Vagina (tissue), 2 donors: ENCODE results near the gene C5orf34.

Source experiments
- POLR2AphosphoS5 ChIP-seq, 2 donors: sonication (generic); formaldehyde crosslinking; IDR thresholded peaks; one replicate each; pipeline ENCODE4 v1.9.0; 2017; ENCODE audit warnings: antibody characterized with exemption in 2 of 2, mild to moderate bottlenecking in 2 of 2, low read depth in 1 of 2; ENCODE audit not compliant: insufficient read depth in 1 of 2
- TF ChIP-seq, protein P1 (sequence below), 3 experiments: fragments of 450-650 bp in 2 of 3; fragments of 200-600 bp in 1 of 3; sonication (generic) in 1 of 3; IDR thresholded peaks; one replicate each; pipeline ENCODE4 v1.5.1; 2017 to 2019; ENCODE audit warnings: antibody characterized with exemption in 3 of 3, mild to moderate bottlenecking in 2 of 3, moderate library complexity in 2 of 3

DNA sequence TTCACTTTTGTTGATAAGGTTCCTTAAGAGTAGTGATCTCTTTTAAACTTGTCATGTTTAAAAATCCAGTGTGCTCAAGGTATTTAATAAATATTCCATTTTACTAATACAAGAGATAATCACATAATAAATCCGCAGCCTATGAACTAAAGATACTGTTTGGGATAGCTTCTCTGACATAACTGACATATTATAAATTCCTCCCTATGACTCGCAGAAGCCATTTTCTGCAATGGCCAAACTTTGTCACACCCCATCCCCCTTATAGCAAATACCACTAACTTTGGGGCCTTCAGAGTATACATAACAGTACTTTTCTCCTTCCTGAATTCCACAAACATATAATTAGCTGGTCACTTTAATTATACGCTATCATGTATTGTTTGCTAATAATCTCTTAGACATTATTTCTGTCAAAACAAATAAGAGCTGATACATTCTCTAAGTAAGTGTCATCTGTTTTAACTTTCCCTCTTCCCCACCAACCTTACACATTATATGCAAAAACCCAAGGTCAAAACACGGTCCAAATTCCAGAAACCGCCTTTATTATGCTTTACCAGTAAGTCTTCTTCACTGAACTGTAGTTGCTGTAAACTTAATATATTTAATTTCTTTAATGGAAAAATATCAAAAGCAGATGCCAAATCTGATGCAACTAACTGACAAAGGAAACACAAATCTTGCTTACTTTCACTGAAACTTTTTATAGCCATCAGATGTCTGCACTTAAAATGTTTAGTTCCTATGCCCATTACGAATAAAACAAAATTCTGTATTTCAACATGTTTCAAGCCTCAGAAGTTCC lies 32.3 kb downstream of the C5orf34 start:
- TF ChIP-seq, protein P1, sequence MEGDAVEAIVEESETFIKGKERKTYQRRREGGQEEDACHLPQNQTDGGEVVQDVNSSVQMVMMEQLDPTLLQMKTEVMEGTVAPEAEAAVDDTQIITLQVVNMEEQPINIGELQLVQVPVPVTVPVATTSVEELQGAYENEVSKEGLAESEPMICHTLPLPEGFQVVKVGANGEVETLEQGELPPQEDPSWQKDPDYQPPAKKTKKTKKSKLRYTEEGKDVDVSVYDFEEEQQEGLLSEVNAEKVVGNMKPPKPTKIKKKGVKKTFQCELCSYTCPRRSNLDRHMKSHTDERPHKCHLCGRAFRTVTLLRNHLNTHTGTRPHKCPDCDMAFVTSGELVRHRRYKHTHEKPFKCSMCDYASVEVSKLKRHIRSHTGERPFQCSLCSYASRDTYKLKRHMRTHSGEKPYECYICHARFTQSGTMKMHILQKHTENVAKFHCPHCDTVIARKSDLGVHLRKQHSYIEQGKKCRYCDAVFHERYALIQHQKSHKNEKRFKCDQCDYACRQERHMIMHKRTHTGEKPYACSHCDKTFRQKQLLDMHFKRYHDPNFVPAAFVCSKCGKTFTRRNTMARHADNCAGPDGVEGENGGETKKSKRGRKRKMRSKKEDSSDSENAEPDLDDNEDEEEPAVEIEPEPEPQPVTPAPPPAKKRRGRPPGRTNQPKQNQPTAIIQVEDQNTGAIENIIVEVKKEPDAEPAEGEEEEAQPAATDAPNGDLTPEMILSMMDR (IDR thresholded peaks at IDR 0.05): no peak
- no peak for TF ChIP-seq POLR2AphosphoS5 (IDR thresholded peaks at IDR 0.05; ENCODE audit: insufficient read depth in 1 of 2, low read depth in 1 of 2)
